Loucy (cell line): ENCODE data around the gene TUBG1.

Experiments used
- CTCF ChIP-seq: fragments of 200-600 bp; sonication (generic); conservative IDR thresholded peaks from 2 replicates; pipeline ENCODE4 v1.5.1; 2014; ENCODE audit warnings: mild to moderate bottlenecking, antibody characterized with exemption, low read length
- EZH2phosphoT487 ChIP-seq: fragments of 200-600 bp; IDR thresholded peaks from 2 replicates; pipeline ENCODE4 v1.6.1; 2018; ENCODE audit warnings: antibody characterized with exemption, mild to moderate bottlenecking, moderate library complexity, borderline replicate concordance

DNA sequence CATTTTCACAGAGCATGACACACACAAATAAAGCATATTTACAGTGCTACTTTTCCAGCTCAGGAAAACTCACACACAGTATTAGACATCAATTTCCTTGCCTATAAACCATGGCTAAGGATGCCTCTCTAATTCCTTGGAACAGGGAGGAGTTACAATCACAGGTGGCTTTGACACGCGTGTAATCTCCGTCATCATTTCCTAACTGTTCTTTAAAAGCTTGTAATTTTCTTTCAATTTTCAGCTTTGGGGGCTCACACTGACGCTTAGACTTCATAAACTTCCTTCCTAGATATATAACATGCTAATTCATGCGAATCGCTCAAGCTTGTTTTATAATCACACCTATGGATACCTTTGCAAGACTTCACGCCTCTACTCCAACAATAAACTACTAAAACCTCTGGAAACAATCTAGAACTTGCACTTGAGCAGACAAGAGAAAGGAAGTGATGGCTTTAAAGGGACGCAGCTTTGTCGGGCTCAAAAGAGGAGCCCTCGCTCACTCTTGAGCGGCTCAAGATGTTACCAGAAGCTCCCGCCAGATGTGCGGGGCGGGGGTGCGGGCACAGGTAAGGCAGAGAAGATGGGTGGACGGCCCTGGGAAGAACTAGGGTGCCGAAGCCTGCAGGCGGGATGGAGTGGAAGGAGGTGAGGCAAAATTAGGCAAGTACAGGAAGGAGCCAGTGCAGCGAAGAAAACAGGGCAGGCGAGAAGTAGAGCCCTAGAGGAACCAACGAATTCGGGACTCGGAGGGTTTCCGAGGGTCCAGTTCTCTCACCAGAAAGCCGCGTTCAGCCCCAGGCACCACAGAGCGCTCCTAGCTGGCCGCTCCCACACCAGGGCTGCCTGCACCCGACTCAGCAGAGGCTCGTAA is 940 bp upstream of the TUBG1 start:
- TF ChIP-seq CTCF (no peak; the same call in 1 of the 2 replicates), EZH2phosphoT487 (no peak)
